Measurements from ENCODE around the gene CYP1A1.

CYP1A1 gene

DNA sequence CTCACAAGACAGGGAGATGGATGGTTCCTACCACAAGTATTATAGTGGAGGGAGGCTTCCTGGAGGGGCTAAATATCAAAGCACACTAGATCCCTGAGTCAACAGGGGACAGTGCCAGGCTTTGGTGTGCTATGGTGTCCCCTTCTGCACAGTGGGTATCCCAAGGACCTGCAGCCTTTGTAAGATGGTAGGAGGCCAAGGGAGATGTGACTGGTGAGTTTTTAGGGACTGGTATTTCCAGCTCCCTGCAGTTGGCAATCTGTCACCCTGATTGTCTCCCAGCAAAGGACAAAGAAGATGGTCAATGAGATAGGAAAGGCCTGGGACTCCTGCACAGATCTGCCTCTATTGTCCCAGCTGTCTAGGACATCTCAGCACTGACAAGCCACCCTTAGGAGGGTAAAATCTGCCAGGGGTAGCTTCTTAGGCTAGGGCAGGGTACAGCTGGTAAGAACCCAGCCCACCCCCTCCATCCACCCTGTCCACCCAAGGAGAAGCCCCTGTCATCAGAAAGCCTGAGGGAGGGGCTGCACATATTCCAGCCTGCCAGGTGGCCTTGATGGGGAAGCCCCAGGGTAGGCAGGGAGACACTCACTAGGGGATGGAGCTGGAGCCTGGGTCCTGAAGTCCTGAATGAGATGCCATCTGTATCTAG, 631 bp downstream of the CYP1A1 start:
- Histone ChIP-seq H3K36me3 (ENCODE audit: control insufficient read depth, insufficient read depth, low read length) (no peaks in the 10 kb centered on the region), H3K4me3 (ENCODE audit: insufficient read depth, low read depth, low read length, poor library complexity, severe bottlenecking) (no peak overlapping the region), H3K4me1 (ENCODE audit: control insufficient read depth, insufficient read depth, low read length, poor library complexity, severe bottlenecking) (peaks cover 7% of the 10 kb centered on the region), H3K27ac (ENCODE audit: insufficient read depth, low read length, poor library complexity, severe bottlenecking) (no peak overlapping the region), H3K27me3 (replicated peaks; ENCODE audit: control insufficient read depth, insufficient read depth, low read length, poor library complexity, severe bottlenecking) (no peaks in the 10 kb centered on the region), H3K9me3 (ENCODE audit: control insufficient read depth, low read length) (no peaks in the 10 kb centered on the region)
- DNase-seq, result no peak

GRCh38 chr15:74723754-74724334, 1.5 kb downstream of the CYP1A1 start:
- peaks cover 7% of the 10 kb centered on the region for H3K4me1 ChIP-seq (ENCODE audit: control insufficient read depth, insufficient read depth, low read length, poor library complexity, severe bottlenecking)
- H3K9me3 ChIP-seq (ENCODE audit: control insufficient read depth, low read length), result no peaks in the 10 kb centered on the region
- no peak for DNase-seq
- H3K27ac ChIP-seq (ENCODE audit: insufficient read depth, low read length, poor library complexity, severe bottlenecking), result no peak overlapping the region
- H3K4me3 ChIP-seq (ENCODE audit: insufficient read depth, low read depth, low read length, poor library complexity, severe bottlenecking), result no peak overlapping the region
- H3K36me3 ChIP-seq (ENCODE audit: control insufficient read depth, insufficient read depth, low read length), result no peaks in the 10 kb centered on the region
- no peaks in the 10 kb centered on the region for H3K27me3 ChIP-seq (replicated peaks; ENCODE audit: control insufficient read depth, insufficient read depth, low read length, poor library complexity, severe bottlenecking)

GRCh38 chr15:74723187-74723586, 2.1 kb downstream of the CYP1A1 start:
- H3K4me3 ChIP-seq (ENCODE audit: insufficient read depth, low read depth, low read length, poor library complexity, severe bottlenecking), result no peak overlapping the region
- H3K27me3 ChIP-seq (replicated peaks; ENCODE audit: control insufficient read depth, insufficient read depth, low read length, poor library complexity, severe bottlenecking), result no peaks in the 10 kb centered on the region
- H3K9me3 ChIP-seq (ENCODE audit: control insufficient read depth, low read length), result no peaks in the 10 kb centered on the region
- DNase-seq, result no peak
- no peaks in the 10 kb centered on the region for H3K36me3 ChIP-seq (ENCODE audit: control insufficient read depth, insufficient read depth, low read length)
- H3K4me1 ChIP-seq (ENCODE audit: control insufficient read depth, insufficient read depth, low read length, poor library complexity, severe bottlenecking), result peaks cover 7% of the 10 kb centered on the region
- H3K27ac ChIP-seq (ENCODE audit: insufficient read depth, low read length, poor library complexity, severe bottlenecking), result no peak overlapping the region

- no peaks in the 10 kb centered on the region for H3K36me3 ChIP-seq (ENCODE audit: control insufficient read depth, insufficient read depth, low read length)
- H3K9me3 ChIP-seq (ENCODE audit: control insufficient read depth, low read length), result no peaks in the 10 kb centered on the region
- no peak for DNase-seq
- no peak overlapping the region for H3K4me3 ChIP-seq (ENCODE audit: insufficient read depth, low read depth, low read length, poor library complexity, severe bottlenecking)
- no peaks in the 10 kb centered on the region for H3K27me3 ChIP-seq (replicated peaks; ENCODE audit: control insufficient read depth, insufficient read depth, low read length, poor library complexity, severe bottlenecking)
- H3K27ac ChIP-seq (ENCODE audit: insufficient read depth, low read length, poor library complexity, severe bottlenecking), result no peak overlapping the region
- peaks cover 7% of the 10 kb centered on the region for H3K4me1 ChIP-seq (ENCODE audit: control insufficient read depth, insufficient read depth, low read length, poor library complexity, severe bottlenecking)
These were observed 2.7 kb downstream of the CYP1A1 start for GRCh38 chr15:74722591-74722990.

DNA sequence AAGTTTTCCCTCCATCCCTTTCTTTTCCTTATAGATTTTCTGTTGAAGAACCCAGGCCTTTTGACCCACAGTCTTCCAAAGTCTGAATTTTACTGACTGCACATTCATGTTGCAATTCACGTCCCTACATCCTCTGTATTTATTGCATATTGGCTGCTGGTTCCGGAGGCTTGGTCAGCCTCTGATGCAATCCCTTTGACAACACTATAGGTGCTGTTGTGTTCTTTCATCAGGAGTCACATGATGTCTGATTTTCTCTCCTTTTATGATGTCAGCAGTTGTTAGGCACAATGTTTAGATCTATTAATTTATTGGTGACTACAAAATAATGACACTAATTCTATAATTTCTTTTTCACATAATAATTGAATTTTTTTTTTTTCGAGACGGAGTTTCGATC, 8.7 kb downstream of the CYP1A1 start:
- no peaks in the 10 kb centered on the region for H3K4me1 ChIP-seq (ENCODE audit: control insufficient read depth, insufficient read depth, low read length, poor library complexity, severe bottlenecking)
- no peak overlapping the region for H3K4me3 ChIP-seq (ENCODE audit: insufficient read depth, low read depth, low read length, poor library complexity, severe bottlenecking)
- H3K27ac ChIP-seq (ENCODE audit: insufficient read depth, low read length, poor library complexity, severe bottlenecking), result no peak overlapping the region
- H3K9me3 ChIP-seq (ENCODE audit: control insufficient read depth, low read length), result no peaks in the 10 kb centered on the region
- no peaks in the 10 kb centered on the region for H3K27me3 ChIP-seq (replicated peaks; ENCODE audit: control insufficient read depth, insufficient read depth, low read length, poor library complexity, severe bottlenecking)
- no peaks in the 10 kb centered on the region for H3K36me3 ChIP-seq (ENCODE audit: control insufficient read depth, insufficient read depth, low read length)
- DNase-seq, result no peak

- Histone ChIP-seq H3K4me1 (ENCODE audit: control insufficient read depth, insufficient read depth, low read length, poor library complexity, severe bottlenecking) (peaks cover 3% of the 10 kb centered on the region), H3K4me3 (ENCODE audit: insufficient read depth, low read depth, low read length, poor library complexity, severe bottlenecking) (no peak overlapping the region), H3K27ac (ENCODE audit: insufficient read depth, low read length, poor library complexity, severe bottlenecking) (no peak overlapping the region), H3K36me3 (ENCODE audit: control insufficient read depth, insufficient read depth, low read length) (no peaks in the 10 kb centered on the region), H3K9me3 (ENCODE audit: control insufficient read depth, low read length) (no peaks in the 10 kb centered on the region), H3K27me3 (replicated peaks; ENCODE audit: control insufficient read depth, insufficient read depth, low read length, poor library complexity, severe bottlenecking) (no peaks in the 10 kb centered on the region)
- DNase-seq, result no peak
These were observed 13.0 kb downstream of the CYP1A1 start for GRCh38 chr15:74712311-74712710.

DNA sequence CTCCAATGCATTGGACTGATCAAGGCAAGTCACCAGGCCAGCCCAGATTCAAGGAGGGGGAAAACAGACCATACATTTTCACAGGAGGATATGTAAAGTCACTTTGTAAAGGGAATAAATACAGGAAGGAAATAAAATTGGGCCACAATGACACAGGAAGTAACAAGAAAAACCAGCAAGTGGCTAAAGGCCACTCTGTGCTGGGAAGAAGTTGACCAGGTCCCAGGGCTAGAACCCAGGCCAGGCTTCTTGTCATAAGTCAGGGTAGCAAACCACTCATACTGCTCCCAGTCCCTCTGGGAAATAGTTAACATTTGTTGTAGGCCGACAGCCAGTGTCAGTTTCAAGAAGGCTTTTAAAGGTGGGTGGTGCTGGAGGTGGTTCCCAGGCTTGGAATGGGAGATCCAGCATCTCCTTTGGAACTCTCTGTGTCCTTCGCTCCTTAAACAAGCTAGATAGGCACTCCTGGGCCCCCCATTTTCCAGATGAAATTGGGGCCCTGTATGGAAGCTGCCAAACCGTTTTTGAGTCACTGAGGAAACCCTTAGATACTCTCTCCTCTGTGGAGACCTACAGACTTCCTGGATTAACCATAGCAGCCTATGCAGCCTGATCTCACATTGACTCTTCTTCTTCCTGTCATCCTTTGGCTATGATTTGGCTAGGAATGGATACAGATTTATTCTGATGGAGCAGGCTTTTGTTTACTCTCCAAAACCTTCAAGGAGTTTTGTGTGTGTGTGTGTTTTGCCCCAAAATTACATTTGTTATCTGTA, 14.8 kb downstream of the CYP1A1 start:
- Histone ChIP-seq H3K4me1 (ENCODE audit: control insufficient read depth, insufficient read depth, low read length, poor library complexity, severe bottlenecking) (peaks cover 3% of the 10 kb centered on the region), H3K36me3 (ENCODE audit: control insufficient read depth, insufficient read depth, low read length) (no peaks in the 10 kb centered on the region), H3K4me3 (ENCODE audit: insufficient read depth, low read depth, low read length, poor library complexity, severe bottlenecking) (no peak overlapping the region), H3K27me3 (replicated peaks; ENCODE audit: control insufficient read depth, insufficient read depth, low read length, poor library complexity, severe bottlenecking) (no peaks in the 10 kb centered on the region), H3K9me3 (ENCODE audit: control insufficient read depth, low read length) (no peaks in the 10 kb centered on the region), H3K27ac (ENCODE audit: insufficient read depth, low read length, poor library complexity, severe bottlenecking) (no peak overlapping the region)
- no peak for DNase-seq

- Histone ChIP-seq H3K4me3 (ENCODE audit: insufficient read depth, low read depth, low read length, poor library complexity, severe bottlenecking) (no peak overlapping the region), H3K27ac (ENCODE audit: insufficient read depth, low read length, poor library complexity, severe bottlenecking) (no peak overlapping the region), H3K36me3 (ENCODE audit: control insufficient read depth, insufficient read depth, low read length) (no peaks in the 10 kb centered on the region), H3K9me3 (ENCODE audit: control insufficient read depth, low read length) (no peaks in the 10 kb centered on the region), H3K4me1 (ENCODE audit: control insufficient read depth, insufficient read depth, low read length, poor library complexity, severe bottlenecking) (peaks cover 3% of the 10 kb centered on the region), H3K27me3 (replicated peaks; ENCODE audit: control insufficient read depth, insufficient read depth, low read length, poor library complexity, severe bottlenecking) (no peaks in the 10 kb centered on the region)
- no peak for DNase-seq
These were observed 15.4 kb downstream of the CYP1A1 start for GRCh38 chr15:74709892-74710291.

DNA sequence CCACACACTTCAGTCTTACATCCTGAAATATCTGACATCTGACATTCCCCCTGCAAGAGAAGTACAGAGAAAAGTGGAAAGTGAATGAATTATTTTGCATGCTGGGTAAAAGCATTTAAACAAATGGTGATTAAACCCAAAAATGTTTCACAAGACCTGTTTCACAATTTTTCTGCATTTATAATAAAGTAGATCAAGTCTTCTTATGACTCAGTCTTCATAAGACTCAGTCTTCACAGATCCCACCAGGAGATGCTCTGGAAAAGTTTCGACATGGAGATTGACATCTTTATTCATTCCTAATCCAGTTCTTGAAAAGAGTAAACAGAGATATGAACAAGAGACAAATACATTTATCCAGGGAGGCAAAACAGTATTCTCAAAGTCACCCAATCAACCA, 16.3 kb downstream of the CYP1A1 start:
- H3K27me3 ChIP-seq (replicated peaks; ENCODE audit: control insufficient read depth, insufficient read depth, low read length, poor library complexity, severe bottlenecking), result no peaks in the 10 kb centered on the region
- H3K36me3 ChIP-seq (ENCODE audit: control insufficient read depth, insufficient read depth, low read length), result no peaks in the 10 kb centered on the region
- no peaks in the 10 kb centered on the region for H3K9me3 ChIP-seq (ENCODE audit: control insufficient read depth, low read length)
- no peak overlapping the region for H3K27ac ChIP-seq (ENCODE audit: insufficient read depth, low read length, poor library complexity, severe bottlenecking)
- DNase-seq, result no peak
- peaks cover 3% of the 10 kb centered on the region for H3K4me1 ChIP-seq (ENCODE audit: control insufficient read depth, insufficient read depth, low read length, poor library complexity, severe bottlenecking)
- H3K4me3 ChIP-seq (ENCODE audit: insufficient read depth, low read depth, low read length, poor library complexity, severe bottlenecking), result no peak overlapping the region

DNA sequence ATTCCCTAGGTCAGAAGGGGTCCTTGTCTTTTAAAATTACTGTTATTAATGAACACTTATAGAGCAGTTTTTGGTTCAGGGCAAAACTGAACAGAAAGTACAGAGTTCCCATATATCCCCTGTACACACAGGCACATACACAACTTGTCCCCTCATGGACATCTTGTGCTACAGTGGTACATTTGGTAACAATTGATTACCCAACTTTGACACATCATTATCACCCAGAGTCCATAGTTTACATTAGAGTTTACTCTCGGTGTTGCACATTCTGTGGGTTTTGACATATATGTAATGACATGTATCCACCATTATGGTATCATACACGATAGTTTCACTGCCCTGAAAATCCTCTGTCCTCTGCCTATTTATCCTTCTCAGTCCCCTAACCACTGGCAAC, 28.5 kb downstream of the CYP1A1 start:
- H3K27me3 ChIP-seq (replicated peaks; ENCODE audit: control insufficient read depth, insufficient read depth, low read length, poor library complexity, severe bottlenecking), result no peaks in the 10 kb centered on the region
- peaks cover 8% of the 10 kb centered on the region for H3K4me1 ChIP-seq (ENCODE audit: control insufficient read depth, insufficient read depth, low read length, poor library complexity, severe bottlenecking)
- peak overlapping the region; percentile 74 for H3K27ac ChIP-seq (ENCODE audit: insufficient read depth, low read length, poor library complexity, severe bottlenecking)
- H3K9me3 ChIP-seq (ENCODE audit: control insufficient read depth, low read length), result no peaks in the 10 kb centered on the region
- DNase-seq, result no peak
- H3K4me3 ChIP-seq (ENCODE audit: insufficient read depth, low read depth, low read length, poor library complexity, severe bottlenecking), result peak overlapping the region; percentile 72
- H3K36me3 ChIP-seq (ENCODE audit: control insufficient read depth, insufficient read depth, low read length), result no peaks in the 10 kb centered on the region
